Measurements from ENCODE around the gene OR2A2.
A peak's percentile ranks its signal among the peaks of the same experiment; 100 is the strongest.
"Not testable (repeated sequence)": the region's sequence is repeated elsewhere in the genome, so short reads cannot be mapped to it uniquely, and the experiment has no call there.

Gene OR2A2, protein sequence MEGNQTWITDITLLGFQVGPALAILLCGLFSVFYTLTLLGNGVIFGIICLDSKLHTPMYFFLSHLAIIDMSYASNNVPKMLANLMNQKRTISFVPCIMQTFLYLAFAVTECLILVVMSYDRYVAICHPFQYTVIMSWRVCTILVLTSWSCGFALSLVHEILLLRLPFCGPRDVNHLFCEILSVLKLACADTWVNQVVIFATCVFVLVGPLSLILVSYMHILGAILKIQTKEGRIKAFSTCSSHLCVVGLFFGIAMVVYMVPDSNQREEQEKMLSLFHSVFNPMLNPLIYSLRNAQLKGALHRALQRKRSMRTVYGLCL

GRCh38 chr7:144109283-144109682, at the start of gene OR2A2:
Gene OR2A2 (plus strand): TSS chr7:144109583. CDS start chr7:144109583, 0 bp downstream.
- no peak for DNase-seq (ENCODE audit: low spot score)

- DNase-seq (ENCODE audit: low spot score): no peak
Measured at GRCh38 chr7:144063710-144064109, 45.7 kb upstream of the OR2A2 start.

GRCh38 chr7:144069511-144069910, 39.9 kb upstream of the OR2A2 start, which contains the start of gene OR2A25:
Gene OR2A25 (plus strand): TSS chr7:144069811. CDS start chr7:144074220, 4,409 bp downstream.
- no peak for DNase-seq (ENCODE audit: low spot score)

- no peak for DNase-seq (ENCODE audit: low spot score)
Measured at GRCh38 chr7:144069953-144070352, 39.4 kb upstream of the OR2A2 start.

DNA sequence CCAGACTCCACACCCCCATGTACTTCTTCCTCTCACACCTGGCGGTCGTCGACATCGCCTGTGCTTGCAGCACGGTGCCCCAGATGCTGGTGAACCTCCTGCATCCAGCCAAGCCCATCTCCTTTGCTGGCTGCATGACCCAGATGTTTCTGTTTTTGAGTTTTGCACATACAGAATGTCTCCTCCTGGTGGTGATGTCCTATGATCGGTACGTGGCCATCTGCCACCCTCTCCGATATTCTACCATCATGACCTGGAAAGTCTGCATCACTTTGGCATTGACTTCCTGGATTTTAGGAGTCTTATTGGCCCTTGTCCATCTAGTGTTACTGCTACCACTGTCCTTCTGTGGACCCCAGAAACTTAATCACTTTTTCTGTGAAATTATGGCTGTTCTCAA, 35.0 kb upstream of the OR2A2 start:
- no peak for DNase-seq (ENCODE audit: low spot score)

- no peak for DNase-seq (ENCODE audit: low spot score)
Measured at GRCh38 chr7:144085978-144086377, 23.4 kb upstream of the OR2A2 start, which contains the start of gene OR2A12. Gene OR2A12 (plus strand): TSS chr7:144086278. CDS start chr7:144095108, 8,830 bp downstream.

DNA sequence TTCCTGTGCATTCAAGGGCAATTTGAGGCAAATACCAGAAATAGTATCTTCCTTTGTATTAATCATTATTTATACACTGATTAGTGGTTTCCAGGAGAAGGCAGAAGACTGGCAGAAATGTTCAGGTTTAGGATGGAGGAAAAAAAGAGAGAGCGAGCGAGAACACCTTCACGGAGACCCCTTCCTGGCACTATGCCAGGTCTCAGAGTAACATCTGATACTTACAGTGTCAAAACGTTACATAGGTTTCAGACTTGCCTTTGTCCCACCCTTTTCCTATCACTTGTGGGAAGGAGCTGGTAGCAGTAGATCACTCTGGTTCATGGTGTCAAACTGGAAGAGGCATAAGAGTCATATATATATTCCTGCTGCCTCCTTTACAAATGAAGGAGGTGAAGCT, 22.7 kb upstream of the OR2A2 start:
- DNase-seq (ENCODE audit: low spot score): no peak

GRCh38 chr7:144087230-144087629, 22.2 kb upstream of the OR2A2 start:
- DNase-seq (ENCODE audit: low spot score): no peak

- no peak for DNase-seq (ENCODE audit: low spot score)
Measured at GRCh38 chr7:144090667-144091066, 18.7 kb upstream of the OR2A2 start.

- DNase-seq (ENCODE audit: low spot score): no peak
Measured at GRCh38 chr7:144098776-144099175, 10.6 kb upstream of the OR2A2 start.

DNA sequence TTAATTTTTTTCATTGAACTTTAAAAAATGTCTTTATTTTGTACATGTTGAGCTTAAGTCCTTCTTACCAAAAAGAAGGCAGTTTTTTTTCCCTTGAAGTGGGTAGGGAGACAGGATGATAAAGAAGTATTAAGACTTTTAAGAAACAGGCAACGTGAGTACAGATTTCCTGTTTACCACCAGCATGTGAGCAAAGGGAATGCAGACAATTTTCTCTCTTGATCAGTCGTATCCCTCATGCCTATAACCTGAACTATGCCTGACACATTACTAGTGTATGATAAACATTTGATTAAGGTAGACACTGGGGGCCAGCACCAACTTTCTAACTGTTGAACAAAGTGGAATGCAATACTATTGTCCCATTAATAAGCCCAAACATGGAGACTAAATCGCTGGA, 8.8 kb upstream of the OR2A2 start:
- DNase-seq (ENCODE audit: low spot score): no peak

GRCh38 chr7:144102041-144102440, 7.3 kb upstream of the OR2A2 start:
- no peak for DNase-seq (ENCODE audit: low spot score)

DNA sequence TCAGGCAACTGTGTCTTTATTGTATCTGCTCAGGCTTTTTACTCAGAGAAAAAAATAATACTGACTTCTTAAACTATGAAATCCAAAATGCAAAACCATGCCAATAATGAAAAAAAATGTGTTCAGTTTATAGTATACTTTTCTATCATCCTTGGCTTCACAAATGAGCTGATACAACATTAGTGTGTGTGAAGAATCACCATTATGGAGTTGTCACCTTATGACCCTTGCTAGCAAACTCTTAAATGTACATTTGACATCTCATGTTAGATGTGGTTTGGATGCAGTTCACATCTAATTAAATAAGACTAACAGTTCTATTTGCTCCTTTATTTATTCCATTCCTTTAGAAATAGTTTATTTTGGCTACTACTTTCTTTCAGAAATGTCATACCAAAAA, 4.2 kb upstream of the OR2A2 start:
- no peak for DNase-seq (ENCODE audit: low spot score)

- DNase-seq (ENCODE audit: low spot score): no peak
Measured at GRCh38 chr7:144110272-144110671, 889 bp downstream of the OR2A2 start.

DNA sequence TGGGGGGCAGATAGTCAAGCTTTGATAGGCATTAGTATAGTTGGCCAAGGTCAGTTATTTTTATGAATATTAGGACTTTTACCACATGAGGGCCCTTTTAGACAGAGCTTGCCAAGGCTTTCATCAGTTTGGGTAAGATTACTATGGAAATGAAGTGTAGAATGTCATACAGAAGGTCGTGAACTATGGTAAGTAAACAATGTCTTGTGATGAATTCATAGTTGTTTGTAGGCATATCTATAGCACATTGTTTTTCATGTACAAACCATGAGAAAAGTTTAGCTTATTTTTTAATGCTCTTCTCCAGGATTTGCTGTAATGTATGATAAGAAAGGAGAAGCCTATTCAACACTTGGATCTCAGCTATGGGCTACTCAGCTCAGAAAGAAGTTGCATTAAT, 4.3 kb downstream of the OR2A2 start:
- DNase-seq (ENCODE audit: low spot score): no peak

DNA sequence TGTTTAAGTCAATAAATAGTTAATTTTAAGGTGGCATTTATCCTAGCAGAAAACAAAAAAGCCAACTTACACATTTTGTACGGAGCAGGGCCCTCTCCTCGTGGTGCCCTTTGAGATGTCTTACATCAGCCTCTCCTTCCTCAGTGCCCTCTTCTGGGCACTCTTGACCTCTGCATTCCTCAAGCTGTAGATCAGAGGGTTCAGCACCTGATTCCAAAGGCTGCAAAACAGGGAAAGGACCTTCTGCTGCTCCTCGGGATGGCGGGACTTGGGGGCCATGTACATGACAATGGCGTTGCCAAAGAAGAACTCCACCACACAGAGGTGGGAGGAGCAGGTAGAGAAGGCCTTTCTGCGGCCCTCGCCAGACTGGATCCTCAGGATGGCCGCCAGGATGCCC, 9.0 kb downstream of the OR2A2 start:
- no peak for DNase-seq (ENCODE audit: low spot score)

DNA sequence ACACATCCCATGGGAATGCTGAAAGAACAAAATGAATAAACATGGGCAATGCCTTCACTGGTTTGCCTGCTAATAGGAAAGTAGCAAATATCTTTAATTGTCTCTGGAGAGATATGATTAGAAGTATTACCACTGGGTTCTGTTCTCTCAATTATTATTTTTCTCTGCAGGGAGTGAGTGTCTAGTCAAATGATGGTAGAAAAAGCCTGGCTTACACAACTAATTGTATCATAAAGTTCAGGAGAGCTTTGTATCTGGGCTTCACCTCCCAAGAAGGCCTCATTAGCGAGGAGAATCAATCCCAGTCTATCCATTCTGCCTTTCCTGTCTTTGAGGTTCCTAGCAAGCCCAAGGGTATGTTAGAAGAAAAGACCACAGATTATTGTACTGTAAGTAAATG, 13.5 kb downstream of the OR2A2 start, which contains the start of gene OR2A14:
TSS of gene OR2A14 (plus strand) at position 301 of the 400 bp plus-strand sequence. CDS start 5,937 bp downstream, outside the sequence.
- no peak for DNase-seq (ENCODE audit: low spot score)

DNA sequence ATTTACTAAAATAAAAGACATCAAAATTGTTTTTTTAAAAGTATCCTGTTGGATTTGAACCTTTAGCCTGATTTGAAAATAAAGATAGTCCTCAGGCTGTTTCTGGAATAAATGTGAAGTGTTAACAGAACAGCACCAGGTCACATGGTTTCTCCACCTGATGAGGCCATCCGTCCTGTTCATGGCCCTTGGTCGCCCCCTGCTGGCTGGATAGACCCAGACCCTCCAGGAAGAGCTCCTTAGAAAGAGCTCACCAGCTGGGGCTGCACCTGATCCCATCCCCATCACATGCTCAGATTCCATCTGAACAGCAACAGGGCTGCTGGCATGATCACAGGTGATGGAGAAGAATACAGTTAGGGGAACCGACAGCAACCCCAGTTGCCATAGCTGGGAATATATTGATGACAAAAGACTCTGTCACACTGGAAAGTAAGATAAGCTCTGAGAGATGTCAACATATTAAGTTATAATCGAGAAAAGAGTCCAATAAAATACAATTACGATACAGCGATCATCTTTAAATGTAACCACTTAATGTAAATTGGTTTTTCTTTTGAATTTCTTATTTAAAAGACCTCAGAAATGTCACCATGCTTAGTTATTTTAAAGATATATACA, 18.4 kb downstream of the OR2A2 start:
- DNase-seq (ENCODE audit: low spot score): peak; percentile 94

DNA sequence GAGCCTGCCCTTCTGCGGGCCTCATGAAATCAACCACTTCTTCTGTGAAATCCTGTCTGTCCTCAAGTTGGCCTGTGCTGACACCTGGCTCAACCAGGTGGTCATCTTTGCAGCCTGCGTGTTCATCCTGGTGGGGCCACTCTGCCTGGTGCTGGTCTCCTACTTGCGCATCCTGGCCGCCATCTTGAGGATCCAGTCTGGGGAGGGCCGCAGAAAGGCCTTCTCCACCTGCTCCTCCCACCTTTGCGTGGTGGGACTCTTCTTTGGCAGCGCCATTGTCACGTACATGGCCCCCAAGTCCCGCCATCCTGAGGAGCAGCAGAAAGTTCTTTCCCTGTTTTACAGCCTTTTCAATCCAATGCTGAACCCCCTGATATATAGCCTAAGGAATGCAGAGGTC, 20.2 kb downstream of the OR2A2 start:
- not testable (repeated sequence) for DNase-seq (ENCODE audit: low spot score)

DNA sequence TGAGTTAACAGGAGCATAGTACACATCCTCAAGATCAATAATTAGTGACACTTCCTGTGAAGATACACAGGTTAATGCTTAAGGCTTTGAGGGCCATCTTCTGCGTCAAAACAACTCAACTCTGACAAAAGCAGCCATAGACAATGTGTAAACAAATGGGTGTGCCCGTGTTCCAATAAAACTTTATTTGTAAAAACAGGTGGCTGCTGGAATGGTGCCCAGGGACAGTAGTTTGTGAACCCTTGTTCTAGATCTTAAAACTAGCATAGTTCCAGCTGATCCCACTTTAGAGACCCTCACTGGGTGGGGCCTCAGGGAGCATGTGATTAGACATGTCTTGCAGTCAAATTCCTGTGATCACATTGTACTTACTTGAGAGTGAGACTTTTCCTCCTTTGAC, 21.3 kb downstream of the OR2A2 start:
- DNase-seq (ENCODE audit: low spot score): no peak

DNA sequence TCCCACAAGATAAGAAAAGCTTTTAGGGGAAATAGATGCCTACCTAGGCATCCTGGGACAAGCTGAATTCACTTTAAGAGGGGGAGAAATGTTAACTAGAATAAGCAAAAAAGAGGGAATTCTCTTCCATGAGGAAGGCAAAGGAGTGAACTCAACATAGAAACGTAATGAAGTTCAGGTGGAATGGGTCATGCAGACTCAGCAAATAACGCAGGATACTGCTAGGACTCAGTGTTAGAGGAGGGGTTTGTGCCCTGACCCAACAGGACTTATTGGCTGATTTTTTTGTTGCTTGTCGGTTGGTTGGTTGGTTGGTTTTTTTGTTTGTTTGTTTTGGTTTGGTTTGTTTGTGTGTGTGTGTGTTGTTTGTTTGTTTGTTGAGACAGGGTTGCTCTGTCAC, 22.9 kb downstream of the OR2A2 start:
- no peak for DNase-seq (ENCODE audit: low spot score)

- DNase-seq (ENCODE audit: low spot score): no peak
Measured at GRCh38 chr7:144133307-144133706, 23.9 kb downstream of the OR2A2 start.

GRCh38 chr7:144134116-144134515, 24.7 kb downstream of the OR2A2 start:
- DNase-seq (ENCODE audit: low spot score): no peak

DNA sequence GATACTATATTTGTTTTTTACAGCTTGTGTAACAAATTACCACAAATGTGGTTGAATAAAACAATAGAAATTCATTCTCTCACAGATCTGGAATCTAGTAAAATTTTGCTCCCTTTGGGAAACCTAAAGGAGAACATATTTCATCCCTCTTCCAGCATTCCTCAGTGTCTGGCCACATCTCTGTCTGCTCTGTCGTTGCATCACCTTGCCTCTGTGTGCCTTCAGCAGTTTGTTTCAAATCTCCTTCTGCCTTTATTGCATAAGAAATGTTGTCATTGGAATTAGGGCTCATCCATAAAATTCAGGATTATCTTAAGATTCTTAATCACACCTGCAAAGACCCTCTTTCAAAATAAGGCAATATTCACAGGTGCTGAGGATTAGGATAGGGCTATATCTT, 28.1 kb downstream of the OR2A2 start:
- DNase-seq (ENCODE audit: low spot score): no peak
